Stimulated activated CD8-positive, alpha-beta memory T cell treated with anti-CD3 and anti-CD28 coated beads, Interleukin-12 subunit alpha, Interleukin-12 subunit beta, amount 100 ng/mL, for 24 hours (primary cell): ENCODE results near the gene VAMP1.

ENCODE experiments used
- DNase-seq: peaks from one replicate; pipeline ENCODE4 v3.0.0-alpha.2; 2020; ENCODE audit errors: extremely low read depth

VAMP1 gene

DNA sequence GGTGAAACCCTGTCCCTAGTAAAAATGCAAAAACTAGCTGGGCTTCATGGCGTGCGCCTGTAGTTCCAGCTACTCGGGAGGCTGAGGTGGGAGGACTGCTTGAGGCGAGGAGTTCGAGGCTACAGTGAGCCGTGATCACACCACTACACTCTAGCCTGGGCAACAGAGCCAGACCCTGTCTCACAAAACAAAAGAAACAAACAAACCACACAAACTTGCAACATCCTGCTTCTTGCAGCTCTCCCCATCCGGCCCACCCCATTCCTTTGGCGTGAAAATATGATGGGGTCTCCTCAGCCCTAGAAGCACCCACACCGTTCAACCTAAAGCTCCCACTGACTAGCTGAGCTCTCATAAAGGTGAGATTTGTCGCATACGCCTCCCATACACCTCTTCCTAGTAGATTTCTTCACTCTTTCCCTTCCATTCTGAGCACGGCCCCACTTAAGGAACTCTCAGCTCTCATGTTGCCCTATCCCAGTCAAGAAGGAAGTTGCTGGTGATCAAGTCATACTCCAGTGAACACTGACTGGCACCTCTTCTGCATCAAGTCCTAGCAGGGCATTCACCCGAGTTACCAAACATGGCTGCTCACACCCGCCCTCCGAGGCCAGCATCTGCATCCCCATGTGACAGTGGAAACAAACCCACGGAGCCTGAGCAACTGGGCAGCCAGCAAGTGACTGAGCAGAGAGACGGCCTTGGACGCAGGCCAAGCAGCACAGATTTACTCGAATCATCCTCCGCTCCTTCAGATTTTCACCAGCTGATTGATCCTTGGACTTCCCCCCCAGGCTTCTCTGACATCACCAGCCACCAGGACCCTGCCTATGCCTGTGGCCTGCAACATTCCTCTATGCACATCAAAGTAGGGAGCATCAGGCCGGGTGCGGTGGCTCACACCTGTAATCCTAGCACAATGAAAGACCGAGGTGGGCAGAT lies 44.6 kb downstream of the VAMP1 start:
- DNase-seq: no peak

DNA sequence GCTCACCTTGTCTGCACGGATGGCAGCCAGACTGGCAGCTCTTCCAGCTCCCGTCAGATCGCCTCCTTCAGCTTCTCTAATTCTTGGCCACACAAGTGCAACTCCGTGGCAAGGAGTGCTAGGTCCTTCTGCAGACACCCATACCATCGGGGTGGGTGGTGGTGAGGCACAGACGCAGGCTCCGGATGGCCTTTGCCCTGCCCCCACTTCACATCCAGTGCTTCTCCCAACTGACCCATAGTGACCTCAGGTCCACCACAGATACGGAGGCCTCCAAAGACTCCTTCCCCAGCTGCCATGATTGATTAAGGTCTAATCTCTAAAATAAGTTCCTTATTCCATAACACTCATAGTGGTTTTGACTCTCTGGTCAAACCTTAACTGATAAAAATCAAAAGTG lies 45.6 kb downstream of the VAMP1 start:
- DNase-seq: no peak

- no peak for DNase-seq
Observed at GRCh38 chr12:6424008-6424347, 46.5 kb downstream of the VAMP1 start.

DNA sequence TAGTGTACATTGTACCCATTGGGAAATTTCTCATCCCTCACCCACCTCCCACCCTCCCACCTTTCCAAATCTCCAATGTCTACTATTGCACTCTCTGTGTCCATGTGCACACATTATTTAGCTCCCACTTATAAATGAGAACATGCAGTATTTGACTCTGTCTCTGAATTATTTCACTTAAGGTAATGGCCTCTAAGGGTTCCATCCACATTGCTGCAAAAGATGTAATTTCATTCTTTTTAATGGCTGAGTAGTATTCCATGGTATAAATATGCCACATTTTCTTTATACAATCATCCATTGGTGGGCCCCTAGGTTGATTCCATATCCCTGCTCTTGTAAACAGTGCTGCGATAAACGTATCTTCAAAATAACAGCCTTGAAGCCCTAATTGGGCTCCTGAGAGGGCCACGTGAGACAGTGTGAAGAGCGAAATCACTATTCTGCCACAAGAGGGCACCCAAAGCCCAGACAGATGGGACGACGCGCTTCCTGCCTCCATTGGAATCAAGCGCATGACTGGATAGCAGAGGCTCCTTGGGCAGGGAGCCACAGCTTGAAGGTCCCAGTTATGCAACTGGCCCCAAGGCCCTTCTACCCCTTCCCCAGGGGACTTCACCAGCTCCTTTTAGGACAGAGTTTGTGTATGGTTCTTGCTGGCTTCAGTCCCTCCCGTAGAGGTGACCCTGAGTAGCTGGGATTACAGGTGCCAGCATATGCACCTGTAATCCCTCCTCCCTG lies 47.0 kb downstream of the VAMP1 start:
- DNase-seq: peak; percentile 49

DNA sequence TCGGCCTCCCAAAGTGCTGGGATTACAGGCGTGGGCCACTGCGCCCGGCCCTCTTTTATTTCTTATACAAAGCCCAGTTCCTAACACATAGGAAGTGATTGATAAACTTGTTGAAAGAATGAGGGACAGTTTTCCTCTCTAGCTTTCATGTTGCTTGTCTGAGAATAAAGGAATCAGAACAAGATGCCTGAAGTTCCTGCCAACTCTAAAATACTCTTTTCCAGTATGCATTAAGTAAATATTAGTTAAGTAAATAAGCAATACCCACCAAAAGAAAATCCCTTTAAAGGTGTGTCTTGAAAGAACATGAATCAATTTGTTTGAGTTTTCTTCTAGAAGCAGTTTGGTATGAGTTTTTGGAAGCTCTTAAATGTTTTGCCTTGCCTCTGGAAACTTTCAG lies 50.1 kb downstream of the VAMP1 start:
- no peak for DNase-seq

DNA sequence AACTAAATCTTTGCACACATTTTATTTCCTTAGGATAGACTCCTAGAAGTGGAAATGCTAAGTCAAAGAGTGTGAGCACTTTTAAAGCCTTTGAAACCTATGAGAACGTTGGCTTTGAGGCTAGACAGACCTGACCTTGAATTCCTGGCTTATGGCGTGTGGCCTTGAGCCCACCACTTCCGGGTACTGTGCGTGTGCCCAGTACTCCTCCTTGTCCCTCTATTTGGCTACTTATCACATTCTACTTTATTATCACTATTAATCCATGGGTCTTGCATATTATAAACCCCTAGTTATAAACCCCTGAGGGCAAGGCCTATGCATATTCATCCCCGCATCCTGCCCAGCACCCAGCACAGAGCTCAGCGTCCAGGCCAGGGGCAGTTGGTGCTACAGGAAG lies 51.7 kb downstream of the VAMP1 start:
- DNase-seq: no peak

DNA sequence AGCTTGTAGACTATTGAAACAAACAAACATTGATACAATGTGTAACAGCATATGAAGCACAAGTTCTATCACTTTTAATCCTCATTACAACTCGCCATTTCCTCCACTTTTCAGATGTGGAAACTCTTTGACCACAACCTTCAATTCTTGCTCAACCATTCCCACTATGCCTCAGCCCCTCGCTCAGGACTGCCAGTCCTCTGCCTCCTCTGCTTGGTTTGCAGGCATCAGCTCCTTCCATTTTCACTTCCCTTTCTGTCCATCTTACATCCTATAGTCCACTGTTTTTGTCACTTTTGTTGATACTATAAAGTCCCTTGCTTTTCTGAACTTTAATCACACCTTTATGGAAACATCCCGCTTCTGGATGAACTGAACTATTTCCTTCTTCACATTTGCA lies 53.9 kb downstream of the VAMP1 start:
- DNase-seq: no peak
